ENCODE data around the gene STEAP1B.
"Not testable (repeated sequence)": the region's sequence is repeated elsewhere in the genome, so short reads cannot be mapped to it uniquely, and the experiment has no call there.

STEAP1B gene

DNA sequence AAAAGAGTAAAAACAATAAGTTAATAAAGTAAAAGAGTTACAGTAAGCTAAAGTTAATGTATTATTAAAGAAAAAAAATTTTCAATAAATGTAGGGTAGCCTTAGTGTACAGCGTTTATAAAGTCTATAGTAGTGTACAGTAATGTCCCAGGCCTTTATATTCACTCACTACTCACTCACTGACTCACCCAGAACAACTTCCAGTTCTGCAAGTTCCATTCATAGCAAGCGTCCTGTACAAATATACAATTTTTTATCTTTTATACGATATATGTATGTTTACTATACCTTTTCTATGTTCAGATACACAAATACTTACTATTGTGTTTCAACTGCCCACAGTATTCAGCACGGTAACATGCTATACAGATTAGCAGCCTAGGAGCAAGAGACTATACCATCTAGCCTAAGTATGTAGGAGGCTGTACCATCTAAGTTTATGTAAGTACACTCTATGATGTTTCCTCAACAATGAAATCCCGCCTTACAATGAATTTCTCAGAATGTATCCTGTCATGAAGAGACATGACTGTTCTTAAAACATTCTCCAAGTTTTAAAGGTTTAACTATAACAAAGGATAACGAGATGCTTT is 3.6 kb downstream of the STEAP1B start:
- DNase-seq = not testable (repeated sequence)

DNA sequence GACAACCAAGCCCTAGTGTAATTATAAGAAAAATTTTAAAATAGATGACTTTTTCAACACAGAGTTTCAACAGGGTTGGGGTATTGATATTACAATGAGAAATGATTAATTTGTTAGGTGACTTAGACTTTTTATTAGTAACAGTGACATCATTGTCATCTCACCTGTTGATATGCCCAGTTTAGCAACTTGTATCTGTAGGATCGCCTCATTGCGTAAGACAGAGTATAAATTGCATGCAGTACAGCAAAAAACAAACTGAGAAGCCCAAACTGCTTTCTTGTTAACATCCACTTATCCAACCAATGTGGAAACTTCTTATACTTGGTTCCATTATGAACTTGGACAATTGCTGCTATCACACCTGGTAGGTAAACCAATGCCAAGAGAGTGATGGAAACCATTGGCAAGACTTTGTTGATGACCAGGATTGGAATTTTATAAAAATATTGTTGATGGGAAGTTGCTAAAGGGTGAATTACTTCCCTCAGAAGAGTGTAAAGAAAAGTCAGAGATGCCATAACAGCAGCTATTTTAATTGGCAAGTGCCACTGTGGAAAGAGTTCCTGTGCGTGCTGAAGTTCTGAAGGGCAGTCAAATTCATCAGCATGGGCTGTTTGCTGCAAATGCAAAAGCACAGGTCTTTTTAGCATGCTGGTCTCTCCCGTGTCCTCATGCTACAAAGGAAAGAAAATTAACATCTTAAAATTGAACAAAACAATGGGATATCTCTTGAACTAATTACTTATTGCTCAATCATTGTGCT is 6.6 kb downstream of the STEAP1B start:
- not testable (repeated sequence) for DNase-seq

DNA sequence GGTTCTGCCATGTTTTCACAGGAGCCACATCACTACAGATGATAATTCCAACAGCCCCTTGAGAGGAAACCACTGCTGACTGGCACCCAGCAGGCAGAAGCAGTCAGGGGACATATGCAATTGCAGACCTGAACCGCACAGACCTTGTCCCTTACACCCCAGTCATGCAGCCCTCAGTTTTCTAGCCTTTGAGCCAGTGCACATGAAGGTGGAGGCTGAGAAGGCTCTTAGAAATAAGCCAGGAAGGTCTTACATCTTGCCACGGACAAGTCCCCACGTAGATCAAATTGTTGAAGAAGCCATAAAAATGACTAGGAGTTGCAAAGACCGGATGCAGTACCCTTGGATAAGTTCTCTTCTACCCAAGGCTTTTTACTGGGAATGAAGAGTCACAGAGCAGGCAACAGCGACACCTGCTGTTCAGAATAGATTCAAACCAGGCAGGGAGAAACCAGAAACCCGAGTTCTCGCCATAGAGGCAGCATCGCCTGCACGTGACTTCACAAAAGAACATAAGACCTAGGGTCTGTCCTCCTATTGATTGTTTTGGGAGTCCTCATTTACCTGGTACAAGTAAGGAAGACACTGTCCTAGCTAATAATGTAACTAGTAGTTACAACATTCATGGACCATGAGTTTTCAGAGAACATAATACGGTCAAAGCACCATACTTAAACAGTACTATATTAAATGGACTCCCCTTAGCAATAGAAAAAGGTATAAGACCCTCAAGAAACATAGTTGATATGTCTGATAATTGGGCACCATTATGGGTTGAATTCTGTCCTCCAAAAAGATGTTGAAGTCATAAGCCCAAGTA is 11.1 kb downstream of the STEAP1B start:
- DNase-seq = no peak

DNA sequence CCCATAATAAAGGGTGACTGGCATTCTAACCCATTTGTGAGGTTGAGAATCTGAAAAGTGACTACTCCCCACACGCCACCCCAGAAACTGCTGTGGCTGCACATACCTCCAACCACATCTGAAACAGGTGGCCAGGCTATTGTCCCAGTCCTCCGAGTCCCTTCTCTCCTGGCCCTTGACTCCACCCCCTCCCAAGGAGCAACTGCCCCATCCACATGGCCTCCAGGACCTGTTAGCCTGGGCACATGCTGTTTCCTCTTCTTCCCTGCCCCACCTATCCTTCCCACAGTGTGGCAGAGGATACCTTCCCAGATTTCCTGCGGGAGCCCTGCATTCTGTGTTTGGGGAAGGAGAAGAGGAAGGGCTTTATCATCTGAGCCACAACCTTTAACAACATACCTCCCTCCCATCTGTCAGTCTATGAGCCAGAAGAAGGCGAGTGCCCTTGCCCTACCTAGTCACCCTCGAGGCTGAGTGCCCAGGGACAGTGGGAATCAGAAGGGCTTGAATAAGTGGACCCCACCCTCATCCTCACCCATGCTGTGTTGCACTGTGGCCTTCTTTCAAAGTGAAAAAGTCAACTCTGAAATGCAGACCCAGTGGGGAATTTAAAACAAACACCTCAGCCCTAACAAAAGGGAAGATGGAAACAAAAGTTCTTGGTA is 11.9 kb downstream of the STEAP1B start:
- no peak for DNase-seq

DNA sequence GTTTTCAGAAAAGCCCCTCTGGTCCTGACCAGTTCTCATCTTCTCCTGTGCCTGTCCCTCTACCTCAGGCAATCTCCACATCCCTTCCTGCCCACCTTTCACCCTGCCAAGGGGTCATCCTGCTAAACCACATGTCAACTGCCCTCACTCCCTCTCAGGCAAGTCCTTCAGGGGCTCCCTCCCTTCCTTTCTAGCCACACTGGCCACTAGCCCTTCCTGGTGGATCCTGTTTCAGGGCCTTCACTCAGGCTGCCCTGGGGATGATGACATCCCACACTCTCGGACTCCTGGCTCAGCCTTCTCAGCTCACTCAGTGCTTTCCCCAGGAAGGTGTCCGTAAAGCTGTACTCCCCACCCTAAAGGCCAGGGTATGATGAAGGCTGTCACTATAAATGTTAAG is 13.4 kb downstream of the STEAP1B start:
- DNase-seq = no peak

DNA sequence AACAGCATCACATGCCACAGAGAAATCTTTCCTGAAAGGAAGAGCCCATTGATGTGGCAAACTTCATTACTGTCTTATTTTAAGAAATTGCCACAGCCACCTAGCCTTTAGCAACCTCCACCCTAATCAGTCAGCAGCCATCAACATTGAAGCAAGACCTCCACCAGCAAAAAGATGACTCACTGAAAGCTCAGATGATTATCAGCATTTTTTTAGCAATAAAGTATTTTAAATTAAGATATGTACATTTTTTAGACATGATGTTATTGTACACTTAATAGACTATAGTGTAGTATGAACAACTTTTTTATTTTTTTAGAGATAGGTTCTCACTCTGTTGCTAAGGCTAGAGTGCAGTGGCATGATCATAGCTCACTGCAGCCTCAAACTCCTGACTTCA is 14.8 kb downstream of the STEAP1B start:
- DNase-seq = no peak

DNA sequence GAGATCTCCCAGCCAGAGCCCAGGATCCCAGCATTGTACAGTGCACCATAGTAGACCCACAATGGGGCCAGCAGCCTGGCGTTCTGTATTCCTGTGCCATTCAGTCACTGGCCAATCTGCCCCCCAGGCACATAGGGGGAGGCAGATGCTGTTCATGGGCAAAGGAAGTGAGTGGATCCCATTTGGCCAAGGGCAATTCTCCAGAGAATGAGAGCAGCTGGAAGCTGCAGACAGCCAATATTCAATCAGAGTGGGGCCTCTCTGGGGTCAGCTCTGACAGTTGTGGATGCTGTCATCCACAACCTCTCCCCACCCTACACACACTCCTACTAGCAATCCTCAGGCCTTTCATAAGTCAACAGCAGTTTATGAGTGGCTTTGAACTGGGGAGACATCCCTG is 17.5 kb downstream of the STEAP1B start:
- DNase-seq = no peak

DNA sequence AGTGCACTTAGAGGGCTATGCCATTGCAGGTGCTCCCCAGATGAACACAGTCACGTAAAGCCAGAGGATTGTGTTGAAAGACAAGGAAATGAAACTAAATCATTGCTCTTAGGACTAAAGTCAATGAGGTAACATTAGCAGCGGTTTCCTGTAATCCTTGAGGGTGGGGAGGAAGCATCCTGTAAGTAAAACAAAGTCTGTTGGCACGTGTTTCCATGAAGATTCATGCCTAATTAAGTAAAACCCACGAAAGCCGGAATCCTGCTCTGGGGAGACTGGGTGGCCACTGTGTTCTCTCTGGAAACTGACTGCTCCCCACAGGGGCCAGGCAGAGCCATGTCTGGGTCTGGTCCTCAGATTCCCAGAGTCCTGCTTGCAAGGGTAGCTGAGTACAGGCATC is 18.3 kb downstream of the STEAP1B start:
- DNase-seq = no peak

DNA sequence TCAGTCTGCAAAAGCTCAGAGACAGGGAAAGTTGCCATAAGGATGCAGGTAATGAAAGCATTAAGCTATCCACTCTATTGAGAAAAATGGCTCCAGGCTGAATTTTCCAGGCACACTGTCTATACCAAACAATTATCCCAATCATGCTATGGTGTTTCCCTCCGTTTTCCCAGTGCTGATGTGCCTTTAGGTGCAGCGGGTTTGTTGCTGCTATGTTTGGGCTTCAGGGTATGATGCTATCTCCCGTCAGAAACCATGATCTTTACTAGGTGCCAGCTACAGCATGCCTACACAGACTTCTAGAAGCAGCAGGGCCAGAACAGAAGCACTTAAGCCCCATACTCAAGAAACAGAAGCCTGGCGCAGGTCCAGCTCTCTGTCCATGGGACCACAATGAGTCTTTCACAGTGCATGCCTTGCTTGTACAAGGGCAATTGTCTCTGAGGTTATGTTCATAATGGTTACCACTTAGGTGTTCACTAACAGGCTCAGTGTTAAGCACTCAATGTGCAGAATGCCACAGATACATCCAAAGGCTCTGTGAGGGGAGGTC is 19.4 kb downstream of the STEAP1B start:
- DNase-seq = no peak

DNA sequence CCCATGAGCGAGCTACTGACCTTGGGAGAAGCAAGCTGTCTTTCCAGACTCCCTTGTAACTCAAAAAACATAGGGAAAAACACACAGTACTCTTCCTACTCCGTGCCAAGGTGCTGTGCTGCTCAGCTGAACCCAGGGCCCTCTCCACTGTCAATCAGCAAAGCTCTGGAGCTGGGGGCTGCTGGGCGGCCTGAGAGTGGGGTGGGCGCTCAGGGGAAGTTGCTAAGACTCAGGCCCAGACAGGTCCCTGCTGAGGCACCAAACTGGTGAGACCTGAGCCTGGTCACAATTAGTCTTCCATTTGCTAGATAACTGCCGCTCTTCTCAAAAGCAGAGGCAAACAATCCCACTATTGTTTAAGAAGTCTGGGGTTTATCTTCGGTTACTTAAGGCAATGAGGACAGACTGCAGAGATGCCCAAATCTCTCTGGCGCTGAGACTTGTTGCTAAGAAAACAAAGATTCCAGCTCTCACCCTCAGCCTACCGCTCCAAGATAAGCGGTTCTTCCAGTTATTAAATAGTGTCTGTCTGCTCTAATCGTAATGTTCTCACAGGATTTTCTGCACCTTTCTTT is 22.0 kb downstream of the STEAP1B start:
- no peak for DNase-seq

DNA sequence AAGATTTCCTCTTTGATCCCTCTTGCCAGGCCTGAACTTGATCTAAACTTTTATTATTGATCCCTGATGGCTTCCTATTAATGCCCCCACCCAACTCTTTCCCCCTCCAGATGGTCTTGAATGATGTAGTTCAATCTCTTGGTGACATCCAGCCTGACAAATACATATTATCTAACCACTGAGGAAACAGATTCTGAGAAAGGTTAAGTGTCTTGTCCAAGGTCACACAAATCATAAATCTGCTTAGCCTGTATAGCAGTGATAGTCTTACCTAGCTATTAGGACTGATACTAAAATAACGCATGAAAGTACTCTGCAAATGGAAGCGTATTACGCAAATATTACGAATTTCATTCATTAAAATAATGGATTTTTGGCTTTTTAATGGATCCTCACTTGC is 22.7 kb downstream of the STEAP1B start:
- no peak for DNase-seq

DNA sequence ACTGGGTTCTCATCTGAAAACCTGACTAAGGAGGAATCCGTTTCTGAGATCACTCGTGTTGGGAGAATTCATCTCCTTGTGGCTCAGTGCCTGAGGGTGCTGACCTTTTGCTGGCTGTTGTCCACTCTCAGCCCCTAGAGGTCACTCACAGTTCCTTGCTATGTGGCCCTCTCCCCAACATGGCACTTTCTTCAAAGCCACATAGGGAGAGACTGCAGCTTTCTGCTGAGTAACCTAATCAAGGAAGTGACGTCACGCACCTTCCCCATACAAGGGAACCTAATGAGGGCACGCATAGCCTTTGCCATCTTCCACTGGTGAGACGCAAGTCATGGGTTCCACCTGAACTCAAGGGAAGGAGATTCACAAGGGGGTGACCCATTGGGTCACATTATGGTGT is 23.2 kb downstream of the STEAP1B start:
- no peak for DNase-seq

DNA sequence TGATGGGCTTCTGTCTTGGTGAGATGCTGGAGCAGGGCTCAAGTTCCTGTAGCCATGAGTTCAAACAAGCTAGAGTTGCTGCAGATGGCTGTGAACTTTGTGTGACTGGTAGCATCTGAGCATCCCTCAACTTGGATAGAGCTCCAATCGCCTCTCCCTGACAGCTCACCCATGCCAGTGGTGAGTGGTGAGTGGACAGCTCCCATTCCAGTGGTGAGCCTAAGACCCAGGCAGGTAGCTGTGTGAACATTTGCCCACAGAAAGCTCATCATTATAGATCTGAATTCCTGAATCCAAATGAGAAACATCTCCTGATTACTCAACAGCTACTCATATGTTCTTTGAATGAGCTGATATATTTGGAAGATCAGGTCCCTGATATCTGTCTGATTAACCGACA is 25.3 kb downstream of the STEAP1B start:
- no peak for DNase-seq

DNA sequence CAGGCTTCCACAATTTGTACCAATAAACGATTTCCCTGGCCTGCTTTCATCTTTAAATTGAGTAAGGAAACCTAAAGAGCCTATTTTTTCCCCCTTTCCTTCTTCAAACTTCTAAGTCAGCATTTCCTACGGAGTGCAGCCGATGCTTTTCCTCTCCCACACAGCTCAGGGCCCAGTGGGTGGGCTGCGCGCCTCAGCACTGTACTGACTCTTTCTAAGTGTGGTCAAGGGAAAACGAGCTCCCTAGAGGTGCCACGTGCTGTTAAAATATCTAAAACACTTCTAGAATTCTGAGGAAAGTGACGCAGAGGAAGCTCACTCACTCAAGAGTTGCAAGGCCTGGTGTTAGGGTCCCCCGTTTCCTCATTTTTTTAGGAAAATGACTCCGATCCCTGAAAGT is 29.0 kb downstream of the STEAP1B start:
- DNase-seq = no peak

DNA sequence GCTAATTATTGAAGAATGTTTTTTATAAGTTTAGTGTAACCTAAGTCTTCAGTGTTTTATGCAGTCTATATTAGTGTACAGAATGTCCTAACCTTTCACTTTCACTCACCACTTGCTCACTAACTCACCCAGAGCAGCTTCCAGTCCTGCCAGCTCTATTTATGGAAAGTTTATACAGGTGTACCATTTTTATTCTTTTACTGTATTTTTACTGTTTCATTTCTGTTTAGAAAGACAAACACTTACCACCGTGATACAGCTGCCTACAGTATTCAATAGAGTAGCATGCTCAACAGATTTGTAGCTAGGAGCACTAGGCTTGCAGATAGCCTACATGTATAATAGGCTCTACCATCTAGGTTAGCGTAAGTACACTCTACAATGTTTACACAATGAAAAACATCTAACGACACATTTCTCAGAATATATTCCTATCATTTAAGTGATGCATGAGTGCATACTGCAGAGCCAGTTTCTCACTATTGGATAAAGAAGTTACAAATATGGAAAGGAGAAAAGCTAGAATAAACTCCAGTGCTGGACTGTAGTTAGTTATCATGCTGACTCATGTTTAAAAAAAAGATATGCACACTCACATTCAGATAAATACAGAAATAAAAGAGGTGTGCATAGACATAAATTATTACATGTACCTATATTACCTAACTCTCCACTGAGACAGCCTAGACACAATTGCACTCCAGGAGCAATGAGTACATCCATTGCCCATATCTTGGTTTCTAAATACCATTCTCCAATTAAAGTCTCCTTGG is 30.4 kb downstream of the STEAP1B start:
- no peak for DNase-seq

DNA sequence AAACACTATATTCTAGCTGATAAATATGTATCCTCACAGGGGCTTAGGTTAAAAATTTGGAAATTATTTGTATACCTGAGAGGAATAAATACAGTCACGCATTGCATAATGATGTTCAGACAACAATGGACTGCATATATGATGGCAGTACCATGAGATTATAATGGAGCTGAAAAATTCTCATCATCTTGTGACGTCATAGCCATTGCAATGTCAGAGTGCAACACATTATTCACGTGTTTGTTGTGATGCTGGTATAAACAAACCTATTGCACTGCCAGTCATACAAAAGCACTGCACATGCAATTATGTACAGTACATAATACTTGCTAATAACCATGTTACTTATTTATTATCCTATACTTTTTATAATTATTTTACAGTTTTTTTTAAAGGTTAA is 31.4 kb downstream of the STEAP1B start:
- DNase-seq = no peak

DNA sequence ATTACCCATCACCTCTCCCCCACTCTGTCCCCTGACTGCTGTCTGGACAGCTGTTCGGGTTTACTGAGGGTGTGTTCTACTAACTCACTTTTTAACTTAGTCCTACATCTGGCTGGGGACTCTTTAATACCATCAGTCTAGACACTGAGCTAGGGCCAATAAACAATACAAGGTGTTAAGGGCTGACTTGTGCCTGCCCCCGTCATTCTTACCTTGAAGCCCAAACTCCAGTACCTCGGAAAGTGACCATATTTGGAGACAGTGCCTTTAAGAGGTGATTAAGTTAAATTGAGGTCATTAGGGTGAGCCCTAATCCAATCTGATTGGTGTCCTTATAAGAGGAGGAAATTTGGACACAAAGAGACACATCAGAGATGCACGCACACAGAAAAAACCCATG is 35.7 kb downstream of the STEAP1B start:
- DNase-seq = no peak

DNA sequence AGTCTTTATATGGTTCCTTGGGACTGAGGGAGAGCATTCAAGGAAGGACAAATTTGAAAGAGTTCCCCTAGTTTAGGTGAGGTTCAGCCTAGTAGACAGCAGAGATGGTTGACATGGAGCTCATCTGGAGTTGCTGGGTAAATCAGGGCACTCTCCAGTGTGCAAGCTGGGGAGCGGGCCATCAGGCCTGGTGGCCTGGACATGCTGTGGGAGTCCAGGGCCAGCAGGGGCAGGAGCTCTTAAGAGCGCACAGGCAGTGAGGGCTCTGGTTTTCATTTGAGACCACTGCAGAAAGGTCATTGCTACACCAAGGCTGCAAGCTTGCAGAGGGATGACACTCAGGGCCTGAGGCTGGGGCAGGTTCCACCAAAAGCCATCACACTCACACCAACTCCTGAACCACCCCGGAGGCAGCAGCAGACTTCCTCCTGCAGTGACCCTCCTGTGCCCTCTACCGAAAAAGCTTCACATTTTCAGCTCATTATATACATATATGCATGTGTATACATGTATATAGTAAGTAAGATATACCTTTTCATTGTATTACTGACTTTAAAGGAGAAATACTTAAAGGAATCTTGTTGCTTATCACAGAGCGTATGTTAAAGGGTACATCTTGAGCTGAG is 39.5 kb downstream of the STEAP1B start:
- DNase-seq = no peak

DNA sequence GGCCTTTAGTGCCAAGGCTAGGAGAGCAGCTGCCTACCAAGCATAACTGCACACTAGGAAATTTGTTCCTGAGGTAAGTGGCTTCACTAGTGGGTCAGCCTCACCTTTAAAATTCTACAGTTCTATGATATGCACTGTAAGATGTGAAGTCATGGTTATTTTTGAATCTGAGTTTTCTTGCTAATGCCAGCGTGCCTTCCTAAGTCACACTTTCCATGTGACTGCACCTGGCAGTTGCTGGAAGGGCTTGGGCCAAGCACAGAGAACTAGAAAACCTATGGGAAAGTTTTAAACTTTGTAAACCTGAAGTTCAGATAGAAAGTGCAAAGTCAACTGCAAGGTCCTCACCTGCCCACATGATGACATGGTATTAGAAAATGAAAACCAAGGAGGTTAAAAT is 42.5 kb downstream of the STEAP1B start:
- no peak for DNase-seq

DNA sequence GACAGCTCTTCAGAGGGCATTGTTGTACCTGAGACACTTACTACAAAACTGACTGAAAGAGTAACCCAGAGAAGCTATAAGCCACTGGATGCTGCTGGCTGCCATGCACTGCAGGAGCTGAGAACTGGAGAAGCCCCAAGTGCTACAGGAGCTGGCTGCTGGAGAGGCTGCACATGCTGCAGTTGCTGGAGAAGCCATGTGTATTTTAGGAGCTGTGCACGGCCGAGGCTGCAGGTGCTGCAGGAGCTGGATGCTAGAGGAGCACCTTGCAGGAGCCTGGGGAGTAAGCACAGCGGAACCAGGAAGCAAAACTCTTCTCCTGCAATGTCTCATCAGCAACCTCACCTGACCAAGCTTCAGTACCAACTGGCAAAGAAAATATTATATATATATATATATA is 45.5 kb downstream of the STEAP1B start:
- no peak for DNase-seq

DNA sequence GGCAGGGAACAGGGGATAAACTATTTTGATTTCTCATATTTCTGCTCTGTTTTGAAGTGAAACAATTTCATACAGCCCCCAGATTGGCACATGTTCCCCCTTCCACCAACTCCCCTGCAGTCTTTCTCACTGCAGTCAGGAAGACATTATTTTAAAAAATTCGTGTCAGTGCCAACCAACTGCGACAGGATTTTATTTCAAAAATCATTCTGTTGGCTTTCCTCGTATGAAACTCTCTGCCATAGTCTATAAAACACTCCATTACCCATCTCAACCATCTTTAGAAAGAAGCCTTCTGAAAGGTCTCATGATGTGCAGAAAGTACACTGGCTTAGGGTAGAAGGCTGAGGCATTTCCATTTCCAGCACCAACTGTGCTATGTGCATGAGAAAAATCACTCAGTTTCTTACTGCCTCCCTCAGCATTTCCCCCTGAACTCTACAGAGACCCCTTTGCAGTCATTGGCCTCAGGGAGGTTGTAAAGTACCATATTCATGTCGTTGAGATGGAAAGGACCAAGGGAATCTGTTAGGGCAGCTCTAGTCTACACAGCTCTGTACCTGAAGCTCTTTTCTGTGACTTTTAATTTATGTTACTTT is 46.9 kb downstream of the STEAP1B start:
- no peak for DNase-seq
